Stimulated activated CD4-positive, alpha-beta T cell treated with anti-CD3 and anti-CD28 coated beads, TNF-alpha, amount 100 ng/mL, for 1 hour (primary cell): Measurements from ENCODE around the gene NUP62.
A peak's percentile ranks its signal among the peaks of the same experiment; 100 is the strongest.

Experiments
- DNase-seq, 3 donors: peaks; one replicate each; pipeline ENCODE4 v3.0.0-alpha.2; 2020; ENCODE audit warnings: low read depth in 3 of 3, low spot score in 1 of 3

The NUP62 gene

DNA sequence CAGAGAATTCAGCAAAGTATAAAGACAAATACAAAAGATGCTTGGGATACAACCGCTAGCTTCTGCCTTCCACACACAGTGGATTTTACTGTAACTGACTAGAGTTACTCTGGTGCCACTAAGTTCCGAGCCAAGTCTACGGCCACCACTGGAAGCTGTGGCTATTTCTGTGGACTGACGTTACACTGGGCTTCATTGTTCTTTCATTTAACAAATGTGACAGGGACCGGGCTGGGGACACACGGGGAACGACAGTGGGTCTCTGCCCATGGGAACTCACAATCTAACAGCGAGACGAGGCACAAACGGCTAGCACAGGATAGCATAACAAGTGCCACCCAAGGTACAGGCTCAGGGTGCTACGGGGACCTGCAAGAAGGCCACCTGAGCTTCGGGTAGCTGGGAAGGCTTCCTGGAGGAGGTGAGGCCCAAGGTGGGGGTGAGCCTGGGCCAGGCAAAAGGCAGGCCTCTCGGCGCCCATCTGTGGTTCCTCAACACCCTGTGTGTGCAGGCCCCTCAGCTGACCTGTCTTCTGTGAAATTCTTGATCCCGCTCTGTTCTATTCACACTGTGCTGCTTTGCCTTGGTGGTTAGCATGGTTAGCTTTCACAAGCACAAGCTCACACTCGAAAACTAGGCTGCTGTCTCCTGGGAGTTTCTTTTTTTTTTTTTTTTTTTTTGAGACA is 22.3 kb downstream of the NUP62 start:
- no peak for DNase-seq

DNA sequence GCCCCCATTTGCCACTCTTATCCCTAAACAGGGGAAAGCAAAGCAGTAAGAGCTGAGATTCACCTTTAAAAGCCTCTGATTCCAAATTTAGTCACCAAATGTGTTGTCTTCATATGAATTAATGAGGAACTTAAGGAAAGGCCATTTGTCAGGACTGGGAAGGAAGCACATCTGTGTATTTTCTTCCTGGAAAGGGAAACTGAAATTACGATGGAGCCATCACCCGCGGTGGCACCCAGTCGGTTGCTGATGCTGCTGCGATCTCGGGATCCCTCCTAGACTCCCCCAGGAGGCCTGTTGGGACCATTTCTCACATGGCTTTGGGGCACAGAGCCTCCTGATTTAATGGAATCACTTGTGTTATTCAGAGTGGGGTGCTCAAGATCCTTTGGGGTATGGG is 25.2 kb downstream of the NUP62 start:
- DNase-seq = no peak

DNA sequence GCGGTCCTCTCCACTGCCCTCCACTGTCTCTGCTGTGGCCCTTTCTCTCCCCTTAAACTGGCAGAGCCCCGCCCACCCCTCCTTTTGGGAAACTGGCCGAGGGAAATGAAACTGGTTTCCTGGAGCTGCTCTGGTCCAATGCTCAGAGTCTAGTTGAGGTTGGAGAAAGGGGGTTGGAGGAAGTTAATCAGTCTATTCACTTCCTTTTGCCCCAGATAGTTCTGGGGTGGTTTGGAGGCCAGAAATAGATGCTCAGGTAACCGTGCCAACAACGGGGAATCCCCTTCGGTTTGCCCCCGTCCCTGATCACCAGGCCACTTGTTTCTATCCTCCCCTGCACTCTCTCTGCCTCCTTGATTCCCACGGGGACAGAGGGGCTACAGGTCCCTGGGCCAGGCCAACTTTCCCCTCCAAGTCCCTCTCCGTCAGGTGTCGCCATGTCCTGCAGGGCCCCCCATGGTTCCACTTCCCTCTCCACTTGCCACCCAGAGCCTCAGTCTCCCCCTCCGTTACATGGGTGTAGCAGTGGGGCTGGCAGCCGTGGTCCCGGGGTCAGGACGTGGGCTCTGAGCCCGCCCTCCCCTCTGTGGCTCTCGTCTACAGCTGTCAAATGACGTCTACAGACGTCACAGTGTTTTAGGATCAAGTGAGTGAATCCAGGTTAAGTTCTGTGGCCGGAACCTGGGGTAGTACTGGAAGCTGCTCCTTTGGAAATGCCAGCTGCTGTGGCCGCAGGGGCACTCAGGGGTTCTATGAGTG is 32.3 kb downstream of the NUP62 start, which contains the start of gene IL4I1:
IL4I1 (minus strand) TSS at position 25 of the 759 bp plus-strand sequence. CDS start 727 bp downstream, outside the sequence.
- DNase-seq = peak; percentile 41 to 50 (median 47)

DNA sequence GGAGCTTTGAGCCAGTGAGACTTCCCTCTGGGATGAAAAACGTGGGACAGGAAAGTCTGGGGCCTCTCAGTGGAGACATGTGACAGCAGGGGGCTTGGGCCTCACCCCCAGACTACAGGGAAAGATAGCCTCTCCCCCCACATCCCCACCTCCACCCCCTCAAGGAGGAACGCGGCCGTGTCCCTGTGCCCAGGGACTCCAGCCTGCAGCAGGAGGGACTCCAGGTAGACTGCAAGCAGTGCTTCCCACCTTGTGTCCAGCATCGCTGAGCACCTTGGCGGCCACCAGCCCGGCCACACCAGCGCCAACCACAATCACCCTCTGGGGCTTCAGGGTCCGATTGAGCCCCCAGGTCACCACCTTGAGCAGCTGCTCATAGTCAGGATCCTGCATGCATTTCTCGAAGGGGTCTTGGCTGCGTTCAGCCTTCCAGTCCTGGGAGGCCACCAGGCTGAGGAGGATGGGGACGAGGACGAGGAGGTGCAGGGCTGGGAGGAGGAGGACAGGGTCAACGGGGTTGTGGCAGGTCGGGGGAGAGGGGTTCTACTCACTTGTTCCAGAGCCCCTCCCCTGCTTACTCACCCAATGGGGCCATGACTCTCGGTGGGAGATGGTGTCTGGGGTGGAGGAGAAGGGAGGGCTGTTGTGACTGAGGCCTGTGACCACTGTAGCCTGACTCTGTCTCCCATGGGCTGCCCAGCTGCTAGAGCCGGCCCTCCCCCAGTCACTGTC is 33.6 kb downstream of the NUP62 start:
- DNase-seq = no peak

DNA sequence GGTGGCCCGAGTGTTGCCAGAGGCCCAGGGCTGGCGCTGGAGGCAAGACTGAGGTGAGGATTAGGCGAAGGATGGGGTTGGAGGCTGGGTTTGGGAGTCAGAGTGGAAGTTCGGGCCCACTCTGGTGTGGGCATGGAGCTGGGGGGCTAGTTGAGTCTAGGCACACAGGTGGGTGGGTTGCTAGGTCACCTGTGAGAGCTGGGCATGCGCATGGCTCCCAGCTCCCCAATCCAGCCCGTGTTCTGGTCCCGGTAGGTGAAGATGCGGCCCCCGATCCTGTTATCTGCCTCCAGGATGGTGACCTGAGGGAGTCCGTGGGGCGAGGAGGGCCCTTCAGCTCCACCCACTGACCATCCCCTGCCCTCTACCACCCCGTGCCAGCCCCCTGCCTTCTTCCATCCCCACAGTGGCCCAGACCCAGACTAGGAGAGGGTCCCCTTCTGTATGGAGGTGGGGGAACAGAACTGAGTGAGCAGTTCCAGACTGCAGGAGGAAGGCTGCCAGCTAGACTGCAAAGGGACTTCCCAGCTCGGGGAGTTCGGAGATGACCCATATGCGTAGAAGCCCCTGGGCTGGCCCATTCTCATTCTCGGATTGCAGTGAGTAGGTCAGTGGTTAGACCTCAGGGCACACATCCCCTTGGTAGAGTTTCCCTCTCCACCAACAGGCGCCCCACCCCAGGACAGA is 34.3 kb downstream of the NUP62 start:
- DNase-seq = no peak

DNA sequence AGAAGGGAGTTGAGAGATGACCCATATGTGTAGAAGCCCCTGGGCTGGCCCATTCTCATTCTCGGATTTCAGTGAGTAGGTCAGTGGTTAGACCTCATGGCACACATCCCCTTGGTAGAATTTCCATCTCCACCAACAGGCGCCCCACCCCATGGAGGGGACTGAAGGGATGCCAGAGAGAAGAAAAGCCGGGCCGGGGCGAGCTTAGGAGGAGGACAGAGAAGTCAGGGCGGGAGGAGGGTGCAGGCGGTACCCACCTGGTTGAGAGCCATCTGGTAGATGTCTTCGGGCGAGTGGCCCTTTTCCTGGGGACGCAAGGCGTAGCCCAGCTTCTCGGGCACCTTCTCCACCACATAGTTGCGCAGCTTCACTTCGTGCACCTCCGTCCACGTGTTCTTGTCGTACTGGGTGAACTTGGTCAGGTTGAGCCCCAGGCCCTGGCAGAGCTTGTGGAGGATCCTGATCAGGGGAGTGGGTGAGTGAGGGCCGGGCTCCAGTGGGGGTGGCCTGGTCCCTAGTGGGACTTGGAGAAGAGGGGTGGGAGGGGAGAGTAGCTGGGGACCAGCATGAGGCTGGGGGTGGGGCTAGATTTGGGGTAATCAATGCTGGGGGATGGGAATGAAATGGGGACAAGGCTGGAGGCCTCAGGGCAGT is 35.2 kb downstream of the NUP62 start:
- no peak for DNase-seq

DNA sequence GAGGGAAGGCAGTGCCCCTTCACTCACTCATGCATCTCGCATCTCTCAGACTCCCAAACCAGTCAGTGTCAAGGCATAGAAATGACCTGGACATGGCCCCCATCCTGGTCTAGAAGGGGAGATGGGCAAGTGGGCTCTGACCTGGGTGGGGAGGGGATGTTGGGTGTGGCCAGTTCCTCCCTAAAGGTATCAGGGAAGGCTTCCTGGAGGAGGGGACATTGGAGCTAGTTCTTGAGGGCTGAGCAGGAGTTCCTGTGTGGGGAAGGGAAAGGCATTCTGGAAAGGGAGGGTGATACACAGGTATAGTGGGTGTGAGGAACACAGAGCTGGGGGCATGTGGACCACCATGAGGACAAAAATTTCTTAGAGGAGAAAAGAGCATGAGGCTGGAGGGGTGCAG is 36.6 kb downstream of the NUP62 start:
- DNase-seq = no peak

DNA sequence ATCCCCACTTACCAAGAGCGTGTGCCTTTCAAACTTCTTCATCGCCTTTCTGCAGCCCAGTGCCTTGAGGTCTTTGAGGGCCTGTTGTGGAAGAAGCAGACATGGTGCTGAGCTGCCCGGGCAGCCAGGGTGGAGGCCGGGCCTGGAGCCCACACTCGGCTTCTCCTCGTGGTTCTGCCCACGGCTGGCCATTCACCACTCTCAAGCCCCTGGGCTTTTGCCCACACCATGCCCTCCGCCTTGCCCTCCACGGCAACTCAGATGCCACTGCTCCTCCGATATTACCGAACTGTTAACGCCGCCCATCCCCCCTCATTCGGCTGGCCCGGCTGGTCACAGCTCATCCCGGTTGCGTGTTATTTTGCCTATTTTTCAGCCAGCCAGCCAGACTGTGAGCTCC is 37.9 kb downstream of the NUP62 start:
- DNase-seq = no peak

DNA sequence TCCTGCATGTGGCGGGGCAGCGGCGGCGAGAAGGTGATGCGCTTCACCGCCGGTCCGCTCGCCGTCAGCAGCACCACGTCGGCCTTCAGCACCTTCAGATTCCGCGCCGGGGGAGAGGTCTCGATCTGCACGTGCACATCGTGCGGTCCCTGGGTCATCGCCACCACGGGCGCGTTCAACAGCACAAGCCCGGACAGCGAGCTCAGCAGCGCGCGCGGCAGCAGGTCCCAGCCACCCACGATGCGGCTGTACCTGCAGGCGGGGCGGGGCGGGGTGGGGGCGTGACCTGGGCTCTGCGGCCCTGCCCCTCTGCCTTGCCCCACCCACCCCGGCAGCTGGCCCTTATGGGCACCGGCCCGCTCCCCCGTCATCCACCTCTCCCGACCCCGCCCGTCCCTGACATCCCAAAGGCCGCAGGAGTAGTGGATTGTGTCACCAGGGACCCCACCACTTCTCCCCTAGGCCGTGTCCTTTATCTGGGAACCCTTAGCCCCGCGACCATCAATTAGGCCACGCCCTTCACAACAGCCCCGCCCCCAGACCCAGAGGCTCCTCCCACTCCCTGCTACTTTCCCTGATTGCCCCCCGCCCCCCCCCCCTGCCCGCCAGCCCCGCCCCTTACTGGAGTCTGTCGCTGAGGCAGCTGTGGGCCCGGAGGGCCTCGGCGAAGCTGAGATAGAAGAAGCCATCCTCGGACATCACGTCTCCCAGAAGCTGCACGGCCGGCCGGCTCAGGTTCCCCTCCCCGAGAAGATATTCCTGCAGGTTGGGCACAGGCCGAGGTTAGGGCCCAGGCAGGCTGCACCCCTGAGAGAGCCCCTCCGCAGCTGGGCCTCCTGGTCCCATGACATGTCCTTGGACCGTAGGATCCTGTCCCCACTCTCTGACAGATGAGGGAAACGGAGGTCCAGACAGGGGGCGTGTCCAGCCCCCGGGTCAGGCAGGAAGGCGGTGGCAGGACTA is 38.7 kb downstream of the NUP62 start:
- DNase-seq = peak in 2 of 3 donors; percentile 42 to 62

DNA sequence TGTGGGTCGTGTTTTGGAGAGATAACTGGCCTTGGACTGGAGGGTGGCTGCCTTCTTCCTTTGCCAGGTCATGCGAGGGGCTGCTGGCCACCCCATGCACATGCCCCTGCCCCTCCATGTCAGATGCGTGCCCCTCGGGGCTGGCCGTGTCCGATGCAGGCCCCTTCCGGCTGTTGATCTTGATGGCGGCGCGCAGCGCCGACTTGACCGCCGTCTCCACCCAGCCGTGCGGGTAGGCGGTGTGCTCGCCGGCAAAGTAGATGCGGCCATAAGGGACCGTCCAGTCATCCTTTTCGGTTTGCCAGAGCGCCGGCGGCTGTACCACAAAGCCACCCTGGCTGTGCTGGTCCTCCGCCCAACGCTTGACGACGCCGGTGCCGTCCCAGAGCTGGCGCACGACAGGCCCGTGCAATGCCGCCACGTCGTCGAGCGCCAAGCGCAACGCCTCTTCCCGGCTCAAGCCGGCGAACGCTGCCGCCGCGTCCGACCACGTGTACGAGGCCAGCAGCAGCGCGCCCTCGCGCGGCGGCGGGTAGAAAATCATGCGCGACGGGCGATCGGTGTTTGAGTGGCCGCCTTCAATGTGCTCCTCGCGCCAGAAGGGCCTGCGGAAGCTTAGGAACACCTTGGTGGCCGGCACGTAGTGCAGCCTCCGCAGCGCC is 39.5 kb downstream of the NUP62 start:
- peak in 2 of 3 donors; percentile 55 to 64 for DNase-seq

DNA sequence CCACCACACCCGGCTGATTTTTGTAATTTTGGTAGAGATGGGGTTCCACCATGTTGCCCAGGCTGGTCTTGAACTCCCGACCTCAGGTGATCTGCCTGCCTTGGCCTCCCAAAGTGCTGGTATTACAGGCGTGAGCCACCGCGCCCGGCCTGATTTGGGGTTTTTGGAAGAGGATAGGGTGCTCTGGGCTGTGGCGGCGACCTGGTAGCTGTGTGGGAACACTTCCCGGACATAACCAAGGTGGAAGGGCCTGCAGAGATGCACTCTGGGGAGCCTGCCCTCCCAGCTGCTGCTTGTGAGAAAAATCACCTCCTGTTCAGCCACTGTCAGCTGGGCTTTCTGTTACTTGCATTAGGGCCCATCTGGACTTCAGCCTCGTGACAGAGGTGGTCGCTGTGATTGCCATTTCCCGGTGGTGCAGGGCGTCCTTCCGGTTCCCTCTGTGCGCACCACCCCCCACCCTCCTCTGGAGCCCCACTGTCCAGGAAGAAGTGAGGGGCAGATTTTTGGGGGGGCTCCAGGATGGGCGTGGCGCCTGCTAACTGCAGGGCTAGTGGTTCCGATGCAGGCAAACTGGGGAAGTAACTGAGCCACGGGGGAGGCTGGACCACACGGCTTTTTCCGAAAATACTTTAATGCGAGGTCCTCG is 40.1 kb downstream of the NUP62 start:
- DNase-seq = no peak

DNA sequence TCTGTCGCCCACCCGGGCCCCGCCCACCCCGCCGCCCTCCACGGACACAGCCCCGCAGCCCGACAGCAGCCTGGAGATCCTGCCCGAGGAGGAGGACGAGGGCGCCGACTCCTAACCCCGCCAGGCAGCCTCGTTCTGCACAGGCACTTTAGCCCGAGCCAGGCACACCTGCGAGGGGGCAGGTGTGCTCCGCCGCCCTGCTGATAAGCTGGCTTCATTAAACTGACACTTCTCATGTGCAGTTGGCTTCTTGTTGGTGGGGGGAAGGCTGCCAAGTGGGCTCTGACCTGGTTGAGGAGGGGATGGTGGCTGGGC is 40.8 kb downstream of the NUP62 start:
- no peak for DNase-seq

DNA sequence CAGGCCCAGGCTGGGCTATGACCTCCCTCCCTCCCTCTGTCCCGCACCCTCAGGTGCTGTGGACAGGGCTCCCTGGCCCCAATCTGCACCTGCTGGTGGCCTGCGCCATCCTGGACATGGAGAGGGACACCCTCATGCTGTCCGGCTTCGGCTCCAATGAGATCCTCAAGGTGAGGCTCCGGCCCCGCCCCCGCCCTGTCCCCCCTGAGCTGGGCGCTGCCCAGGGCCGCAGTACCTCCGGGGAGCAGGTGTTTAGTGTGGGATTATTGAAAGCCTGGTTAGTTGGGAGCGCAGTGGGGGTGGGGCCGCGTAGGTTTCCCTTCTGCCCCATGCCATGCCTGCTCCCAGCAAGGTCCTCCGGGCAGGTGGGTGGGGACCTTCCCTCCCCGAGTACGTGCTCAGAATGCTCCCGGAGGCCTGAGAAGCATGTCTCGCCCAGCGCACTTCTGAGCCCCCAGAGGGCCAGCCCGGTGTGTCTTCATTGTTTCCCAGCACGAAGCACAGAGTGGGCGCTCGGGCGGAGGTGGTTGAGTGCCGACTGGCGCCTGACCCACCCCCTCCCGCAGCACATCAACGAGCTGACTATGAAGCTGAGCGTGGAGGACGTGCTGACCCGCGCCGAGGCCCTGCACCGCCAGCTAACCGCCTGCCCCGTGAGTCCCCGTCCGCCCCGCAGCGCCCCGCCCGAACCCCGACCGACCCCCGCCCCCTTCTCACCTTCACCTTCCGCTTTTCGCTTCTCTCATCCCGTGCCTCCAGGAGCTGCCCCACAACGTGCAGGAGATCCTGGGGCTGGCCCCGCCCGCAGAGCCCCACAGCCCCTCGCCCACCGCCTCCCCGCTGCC is 41.4 kb downstream of the NUP62 start:
- no peak for DNase-seq

DNA sequence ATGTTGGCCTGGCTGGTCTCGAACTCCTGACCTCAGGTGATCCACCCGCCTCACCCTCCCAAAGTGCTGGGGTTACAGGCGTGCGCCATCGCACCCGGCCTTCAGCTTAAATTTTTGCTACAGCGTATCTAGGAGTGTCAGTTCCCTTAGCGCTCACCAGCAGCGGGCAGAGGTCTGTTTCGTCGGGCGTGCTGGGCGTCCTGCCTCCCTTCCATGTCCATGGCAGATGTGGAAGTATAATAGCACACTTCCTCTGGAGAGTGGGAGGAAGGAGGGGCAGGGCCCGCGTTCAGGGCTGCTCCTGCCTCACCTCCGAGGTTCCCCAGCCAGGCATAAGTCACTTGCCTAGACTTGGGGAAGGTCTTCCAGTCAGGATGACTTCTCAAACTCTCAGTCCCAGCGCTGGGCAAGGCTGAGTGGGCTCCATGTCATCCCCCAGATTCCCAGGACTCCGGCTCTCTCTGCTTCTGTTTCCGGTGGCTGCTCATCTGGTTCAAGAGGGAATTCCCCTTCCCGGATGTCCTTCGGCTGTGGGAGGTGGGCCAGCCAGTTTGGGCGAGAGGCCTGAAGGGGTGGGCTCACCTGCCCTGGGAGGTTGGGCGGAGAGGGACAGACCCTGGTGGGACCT is 42.2 kb downstream of the NUP62 start:
- no peak for DNase-seq

DNA sequence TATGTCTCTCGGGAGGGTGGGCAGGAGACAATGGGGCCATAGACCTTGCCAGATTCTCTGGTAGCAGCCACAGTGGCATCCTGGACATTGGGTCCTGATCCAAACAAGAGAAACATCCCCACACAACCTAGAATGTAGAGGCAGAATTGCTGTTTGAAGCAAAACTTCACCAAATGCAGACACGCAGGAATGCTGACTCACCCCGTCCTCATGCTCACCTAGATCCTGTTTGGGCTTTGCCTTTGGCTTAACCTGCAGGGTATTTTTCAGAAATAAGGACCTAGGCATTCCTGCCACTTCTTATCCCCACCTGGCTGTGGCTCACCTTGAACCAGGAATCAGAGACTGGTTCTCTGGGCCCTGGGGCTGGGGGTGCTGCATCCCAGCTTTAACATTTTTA is 44.5 kb downstream of the NUP62 start:
- no peak for DNase-seq

DNA sequence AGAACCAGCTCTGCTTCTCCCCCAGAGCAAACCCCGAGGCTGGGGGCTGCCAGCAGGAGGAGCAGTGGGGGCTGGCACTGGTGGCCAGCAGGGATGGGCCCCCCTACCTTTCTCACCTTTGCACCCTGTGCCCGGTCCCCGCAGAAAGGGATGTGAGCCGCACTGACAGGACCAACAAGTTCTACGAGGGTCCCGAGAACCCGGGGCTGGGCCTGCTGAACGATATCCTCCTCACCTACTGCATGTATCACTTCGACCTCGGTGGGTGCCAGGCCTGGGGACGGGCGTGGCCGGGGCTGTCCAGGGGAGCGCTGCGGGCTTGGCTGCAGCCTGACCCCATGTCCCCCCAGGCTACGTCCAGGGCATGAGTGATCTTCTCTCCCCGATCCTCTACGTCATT is 45.2 kb downstream of the NUP62 start:
- no peak for DNase-seq

DNA sequence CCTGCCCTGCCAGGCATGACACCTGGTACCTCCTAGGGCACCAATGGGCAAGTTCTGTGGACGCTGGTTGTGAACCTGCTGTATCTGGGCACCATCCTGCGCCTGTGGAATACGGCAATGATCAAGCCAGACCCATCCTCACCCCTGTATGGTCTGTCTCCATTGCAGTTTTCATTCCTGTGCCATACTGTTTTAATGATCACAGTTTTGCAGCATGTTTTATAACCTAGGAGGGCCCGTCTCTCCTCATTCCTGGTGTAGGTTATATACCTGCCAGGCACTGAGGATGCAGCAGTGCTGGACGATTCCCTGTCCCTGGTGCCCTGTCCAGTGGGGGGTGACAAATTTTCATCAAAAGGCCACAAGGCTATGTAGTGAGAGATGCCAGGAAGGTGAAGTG is 46.2 kb downstream of the NUP62 start:
- no peak for DNase-seq

DNA sequence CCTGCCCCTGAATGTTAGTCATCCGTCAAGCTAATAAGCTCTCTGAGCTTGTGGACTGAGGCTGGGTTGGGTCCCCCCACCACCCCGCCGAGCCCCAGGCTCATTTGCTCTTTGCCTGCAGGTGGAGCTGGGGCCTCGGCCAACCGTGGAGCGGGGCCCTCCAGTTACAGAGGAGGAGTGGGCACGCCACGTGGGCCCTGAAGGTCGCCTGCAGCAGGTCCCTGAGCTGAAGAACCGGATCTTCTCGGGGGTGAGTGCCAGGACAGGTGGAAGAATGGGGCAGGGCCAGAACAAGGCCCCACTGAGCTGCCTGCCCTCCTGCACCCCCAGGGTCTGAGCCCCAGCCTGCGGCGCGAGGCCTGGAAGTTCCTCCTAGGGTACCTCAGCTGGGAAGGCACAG is 46.7 kb downstream of the NUP62 start:
- no peak for DNase-seq
